ENCODE measurements around the gene NKD2. TPM values are rescaled to one million over a fixed set of nuclear protein-coding genes. Genes with fewer than 3 reads are reported as not detected.

NKD2 gene
- total RNA-seq, 1 donor from 2014 or later, result 0.41 TPM

DNA sequence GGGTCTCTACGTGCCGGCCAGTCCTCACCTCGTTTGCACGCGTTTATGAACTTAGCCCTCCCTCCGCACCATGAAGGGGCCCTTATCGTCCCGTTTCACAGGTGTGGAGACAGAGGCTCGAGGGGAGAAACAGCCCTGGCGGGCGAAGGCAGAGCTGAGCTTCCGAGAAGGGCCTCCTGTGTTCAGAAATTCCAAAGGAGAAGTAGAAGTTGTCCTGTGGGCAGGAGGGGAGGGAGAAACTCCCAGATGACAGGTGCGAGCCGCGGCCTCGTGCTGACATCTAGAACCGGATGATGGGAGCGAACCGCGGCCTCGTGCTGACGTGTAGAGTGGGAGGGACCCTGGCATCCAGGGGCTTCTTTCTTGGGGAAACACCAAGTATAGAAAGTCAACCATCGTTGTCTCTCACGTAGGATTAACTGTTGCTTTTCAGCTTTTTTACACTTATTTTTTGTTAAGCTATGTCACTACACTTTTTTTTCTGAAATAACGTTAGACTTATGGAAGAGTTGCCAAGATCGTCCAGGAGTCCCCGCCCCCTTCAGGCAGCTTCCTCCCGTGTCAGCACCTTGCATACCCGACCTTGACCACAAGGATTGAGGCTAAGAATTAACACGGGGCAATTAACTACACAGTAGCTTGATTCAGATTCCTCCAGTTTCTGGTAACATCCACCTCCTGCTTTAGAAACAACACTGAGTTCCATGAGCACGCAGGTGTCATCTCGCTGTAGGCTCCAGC lies 42.8 kb upstream of the NKD2 start:
- Mint-ChIP-seq H3K9me3 (ENCODE audit: unreplicated experiment) (peaks cover 3% of the 10 kb centered on the region), H3K27me3 (ENCODE audit: low read depth, unreplicated experiment) (peaks cover 86% of the 10 kb centered on the region), H3K27ac (ENCODE audit: unreplicated experiment) (no peak overlapping the region), H3K36me3 (ENCODE audit: low read depth, unreplicated experiment) (no peaks in the 10 kb centered on the region), H3K4me3 (ENCODE audit: unreplicated experiment) (no peak overlapping the region), H3K4me1 (ENCODE audit: low read depth, unreplicated experiment) (peaks cover 6% of the 10 kb centered on the region)
- DNase-seq (ENCODE audit: low read depth) (no peak), FAIRE-seq (no peak)
- no peak overlapping the region for H3K27ac ChIP-seq (ENCODE audit: low read depth, low read length)
- TF ChIP-seq EZH2 (IDR thresholded peaks at IDR 0.05; ENCODE audit: insufficient read depth, low read length), result no peak
- TF ChIP-seq, protein P1, sequence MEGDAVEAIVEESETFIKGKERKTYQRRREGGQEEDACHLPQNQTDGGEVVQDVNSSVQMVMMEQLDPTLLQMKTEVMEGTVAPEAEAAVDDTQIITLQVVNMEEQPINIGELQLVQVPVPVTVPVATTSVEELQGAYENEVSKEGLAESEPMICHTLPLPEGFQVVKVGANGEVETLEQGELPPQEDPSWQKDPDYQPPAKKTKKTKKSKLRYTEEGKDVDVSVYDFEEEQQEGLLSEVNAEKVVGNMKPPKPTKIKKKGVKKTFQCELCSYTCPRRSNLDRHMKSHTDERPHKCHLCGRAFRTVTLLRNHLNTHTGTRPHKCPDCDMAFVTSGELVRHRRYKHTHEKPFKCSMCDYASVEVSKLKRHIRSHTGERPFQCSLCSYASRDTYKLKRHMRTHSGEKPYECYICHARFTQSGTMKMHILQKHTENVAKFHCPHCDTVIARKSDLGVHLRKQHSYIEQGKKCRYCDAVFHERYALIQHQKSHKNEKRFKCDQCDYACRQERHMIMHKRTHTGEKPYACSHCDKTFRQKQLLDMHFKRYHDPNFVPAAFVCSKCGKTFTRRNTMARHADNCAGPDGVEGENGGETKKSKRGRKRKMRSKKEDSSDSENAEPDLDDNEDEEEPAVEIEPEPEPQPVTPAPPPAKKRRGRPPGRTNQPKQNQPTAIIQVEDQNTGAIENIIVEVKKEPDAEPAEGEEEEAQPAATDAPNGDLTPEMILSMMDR (IDR thresholded peaks at IDR 0.05; ENCODE audit: insufficient read depth, low read depth, low read length), result no peak
- no peaks in the 10 kb centered on the region for H3K9me3 ChIP-seq (ENCODE audit: insufficient read depth, low read depth, low read length)
- H3K27me3 ChIP-seq (ENCODE audit: insufficient read depth, low read length), result peaks cover 84% of the 10 kb centered on the region
- H3K4me2 ChIP-seq (ENCODE audit: low read length), result no peak overlapping the region
- H3K4me3 ChIP-seq (ENCODE audit: insufficient read depth, low read depth, low read length), result no peak overlapping the region
- no peaks in the 10 kb centered on the region for H3K36me3 ChIP-seq (ENCODE audit: insufficient read depth, low read length)
- no peaks in the 10 kb centered on the region for H3K79me2 ChIP-seq (ENCODE audit: insufficient read depth, low read length)
- peaks cover 2% of the 10 kb centered on the region for H3K4me1 ChIP-seq (ENCODE audit: insufficient read depth, low read length)
- H2AFZ ChIP-seq (ENCODE audit: low read depth, low read length), result no peak overlapping the region
- H3K9ac ChIP-seq (ENCODE audit: low read length), result no peak overlapping the region
- H4K20me1 ChIP-seq (ENCODE audit: insufficient read depth, low read length), result no peaks in the 10 kb centered on the region

DNA sequence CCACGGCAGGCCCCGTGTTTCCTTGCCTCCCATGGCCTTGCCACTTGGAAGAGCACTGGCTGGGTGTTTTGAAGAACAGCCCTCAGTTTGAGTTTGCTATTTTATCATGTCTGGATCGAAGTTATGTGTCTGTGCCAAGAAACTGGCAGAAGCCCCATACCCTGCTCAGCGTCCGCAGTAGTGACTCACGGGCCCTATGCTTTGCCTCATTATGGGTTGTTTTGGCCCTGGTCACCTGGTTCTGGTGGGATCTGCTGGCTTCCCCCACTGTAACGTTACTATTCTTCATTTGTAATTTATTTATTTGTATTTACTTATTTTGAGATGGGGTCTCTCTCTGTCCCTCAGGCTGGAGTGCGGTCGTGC lies 42.3 kb upstream of the NKD2 start:
- no peak overlapping the region for H2AFZ ChIP-seq (ENCODE audit: low read depth, low read length)
- no peaks in the 10 kb centered on the region for H3K9me3 ChIP-seq (ENCODE audit: insufficient read depth, low read depth, low read length)
- H4K20me1 ChIP-seq (ENCODE audit: insufficient read depth, low read length), result no peaks in the 10 kb centered on the region
- peaks cover 2% of the 10 kb centered on the region for H3K4me1 ChIP-seq (ENCODE audit: insufficient read depth, low read length)
- no peak overlapping the region for H3K4me3 Mint-ChIP-seq (ENCODE audit: unreplicated experiment)
- TF ChIP-seq EZH2 (IDR thresholded peaks at IDR 0.05; ENCODE audit: insufficient read depth, low read length), result no peak
- TF ChIP-seq, protein P1 (IDR thresholded peaks at IDR 0.05; ENCODE audit: insufficient read depth, low read depth, low read length), result no peak
- H3K27ac Mint-ChIP-seq (ENCODE audit: unreplicated experiment), result no peak overlapping the region
- H3K4me1 Mint-ChIP-seq (ENCODE audit: low read depth, unreplicated experiment), result peaks cover 6% of the 10 kb centered on the region
- no peaks in the 10 kb centered on the region for H3K36me3 ChIP-seq (ENCODE audit: insufficient read depth, low read length)
- DNase-seq (ENCODE audit: low read depth) (no peak), FAIRE-seq (no peak)
- no peaks in the 10 kb centered on the region for H3K79me2 ChIP-seq (ENCODE audit: insufficient read depth, low read length)
- peaks cover 81% of the 10 kb centered on the region for H3K27me3 ChIP-seq (ENCODE audit: insufficient read depth, low read length)
- no peak overlapping the region for H3K4me3 ChIP-seq (ENCODE audit: insufficient read depth, low read depth, low read length)
- H3K9me3 Mint-ChIP-seq (ENCODE audit: unreplicated experiment), result peaks cover 3% of the 10 kb centered on the region
- no peak overlapping the region for H3K9ac ChIP-seq (ENCODE audit: low read length)
- H3K27me3 Mint-ChIP-seq (ENCODE audit: low read depth, unreplicated experiment), result peaks cover 82% of the 10 kb centered on the region
- no peak overlapping the region for H3K4me2 ChIP-seq (ENCODE audit: low read length)
- no peaks in the 10 kb centered on the region for H3K36me3 Mint-ChIP-seq (ENCODE audit: low read depth, unreplicated experiment)
- H3K27ac ChIP-seq (ENCODE audit: low read depth, low read length), result no peak overlapping the region

DNA sequence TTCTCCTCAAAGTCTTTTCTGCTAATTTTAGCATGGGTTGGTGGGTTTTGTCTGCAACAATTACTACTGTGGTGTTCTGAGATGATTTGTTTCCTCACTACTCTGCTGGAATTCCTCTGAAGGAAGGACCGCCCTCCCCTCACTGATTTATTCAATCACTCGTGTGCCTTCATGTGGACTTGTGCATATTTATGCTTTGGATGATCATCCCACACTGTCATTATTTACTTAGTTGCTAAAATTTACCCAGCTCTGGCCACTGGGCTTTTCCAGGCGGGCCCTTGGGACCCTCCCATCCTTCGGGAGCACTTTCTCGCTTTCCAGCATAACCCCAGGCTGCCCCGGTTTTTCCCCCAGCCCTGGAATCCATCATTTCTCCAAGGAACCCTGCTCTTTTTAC lies 41.7 kb upstream of the NKD2 start:
- no peak overlapping the region for H3K27ac Mint-ChIP-seq (ENCODE audit: unreplicated experiment)
- no peak overlapping the region for H3K9ac ChIP-seq (ENCODE audit: low read length)
- DNase-seq (ENCODE audit: low read depth), result no peak
- H3K9me3 ChIP-seq (ENCODE audit: insufficient read depth, low read depth, low read length), result no peaks in the 10 kb centered on the region
- no peaks in the 10 kb centered on the region for H4K20me1 ChIP-seq (ENCODE audit: insufficient read depth, low read length)
- H3K79me2 ChIP-seq (ENCODE audit: insufficient read depth, low read length), result no peaks in the 10 kb centered on the region
- peaks cover 80% of the 10 kb centered on the region for H3K27me3 Mint-ChIP-seq (ENCODE audit: low read depth, unreplicated experiment)
- no peak overlapping the region for H3K4me3 ChIP-seq (ENCODE audit: insufficient read depth, low read depth, low read length)
- H3K27ac ChIP-seq (ENCODE audit: low read depth, low read length), result no peak overlapping the region
- TF ChIP-seq, protein P1 (IDR thresholded peaks at IDR 0.05; ENCODE audit: insufficient read depth, low read depth, low read length), result no peak
- peaks cover 6% of the 10 kb centered on the region for H3K4me1 Mint-ChIP-seq (ENCODE audit: low read depth, unreplicated experiment)
- peaks cover 2% of the 10 kb centered on the region for H3K4me1 ChIP-seq (ENCODE audit: insufficient read depth, low read length)
- peaks cover 7% of the 10 kb centered on the region for H3K9me3 Mint-ChIP-seq (ENCODE audit: unreplicated experiment)
- peaks cover 80% of the 10 kb centered on the region for H3K27me3 ChIP-seq (ENCODE audit: insufficient read depth, low read length)
- H3K4me2 ChIP-seq (ENCODE audit: low read length), result no peak overlapping the region
- no peaks in the 10 kb centered on the region for H3K36me3 Mint-ChIP-seq (ENCODE audit: low read depth, unreplicated experiment)
- H3K36me3 ChIP-seq (ENCODE audit: insufficient read depth, low read length), result no peaks in the 10 kb centered on the region
- no peak overlapping the region for H3K4me3 Mint-ChIP-seq (ENCODE audit: unreplicated experiment)
- no peak for FAIRE-seq
- no peak overlapping the region for H2AFZ ChIP-seq (ENCODE audit: low read depth, low read length)

Measured in astrocyte (in vitro differentiated cells and primary cell).